Mesodermal cell (in vitro differentiated cells): ENCODE measurements around the gene GPBP1. TPM values are rescaled to one million over a fixed set of nuclear protein-coding genes. Genes with fewer than 3 reads are reported as not detected.

Experiments used
- H3K27ac ChIP-seq: 2 replicates; pipeline ENCODE4 v1.7.0; 2013; ENCODE audit warnings: mild to moderate bottlenecking, low read depth, low read length, moderate library complexity; ENCODE audit not compliant: severe bottlenecking
- H3K36me3 ChIP-seq: 2 replicates; pipeline ENCODE4 v1.7.1; 2013; ENCODE audit warnings: mild to moderate bottlenecking, low read length, moderate library complexity; ENCODE audit not compliant: control insufficient read depth, insufficient read depth
- H3K4me1 ChIP-seq: one replicate; pipeline ENCODE4 v1.7.1; 2013; ENCODE audit warnings: mild to moderate bottlenecking, low read length; ENCODE audit not compliant: insufficient read depth, control insufficient read depth, poor library complexity, severe bottlenecking
- H3K4me3 ChIP-seq: 2 replicates; pipeline ENCODE4 v1.7.0; 2013; ENCODE audit warnings: low read length, control low read depth, mild to moderate bottlenecking; ENCODE audit not compliant: insufficient read depth, poor library complexity, severe bottlenecking; ENCODE audit errors: extremely low read depth
- H3K9me3 ChIP-seq: 2 replicates; pipeline ENCODE4 v1.7.1; 2013; ENCODE audit warnings: mild to moderate bottlenecking, low read length, moderate library complexity; ENCODE audit not compliant: control insufficient read depth
- WGBS, 2 experiments: methylation state at CpG; one replicate each; pipeline ENCODE4 v1.1.5; 2013; ENCODE audit warnings: missing lambda C conversion rate in 2 of 2; ENCODE audit not compliant: insufficient coverage in 2 of 2; 5-methylcytosine and 5-hydroxymethylcytosine counted together
- polyA plus RNA-seq, 2 experiments: library from polyadenylated mRNA; stranded (reverse); fragments of 50-300 nt; gene quantifications; one replicate each; pipeline ENCODE4 v1.2.3, GENCODE V29; 2013

GPBP1 gene, protein sequence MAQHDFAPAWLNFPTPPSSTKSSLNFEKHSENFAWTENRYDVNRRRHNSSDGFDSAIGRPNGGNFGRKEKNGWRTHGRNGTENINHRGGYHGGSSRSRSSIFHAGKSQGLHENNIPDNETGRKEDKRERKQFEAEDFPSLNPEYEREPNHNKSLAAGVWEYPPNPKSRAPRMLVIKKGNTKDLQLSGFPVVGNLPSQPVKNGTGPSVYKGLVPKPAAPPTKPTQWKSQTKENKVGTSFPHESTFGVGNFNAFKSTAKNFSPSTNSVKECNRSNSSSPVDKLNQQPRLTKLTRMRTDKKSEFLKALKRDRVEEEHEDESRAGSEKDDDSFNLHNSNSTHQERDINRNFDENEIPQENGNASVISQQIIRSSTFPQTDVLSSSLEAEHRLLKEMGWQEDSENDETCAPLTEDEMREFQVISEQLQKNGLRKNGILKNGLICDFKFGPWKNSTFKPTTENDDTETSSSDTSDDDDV
- 68.5 TPM for polyA plus RNA-seq (2013, experiment 1 of 2)
- 78.7 TPM for polyA plus RNA-seq (2013, experiment 2 of 2)

DNA sequence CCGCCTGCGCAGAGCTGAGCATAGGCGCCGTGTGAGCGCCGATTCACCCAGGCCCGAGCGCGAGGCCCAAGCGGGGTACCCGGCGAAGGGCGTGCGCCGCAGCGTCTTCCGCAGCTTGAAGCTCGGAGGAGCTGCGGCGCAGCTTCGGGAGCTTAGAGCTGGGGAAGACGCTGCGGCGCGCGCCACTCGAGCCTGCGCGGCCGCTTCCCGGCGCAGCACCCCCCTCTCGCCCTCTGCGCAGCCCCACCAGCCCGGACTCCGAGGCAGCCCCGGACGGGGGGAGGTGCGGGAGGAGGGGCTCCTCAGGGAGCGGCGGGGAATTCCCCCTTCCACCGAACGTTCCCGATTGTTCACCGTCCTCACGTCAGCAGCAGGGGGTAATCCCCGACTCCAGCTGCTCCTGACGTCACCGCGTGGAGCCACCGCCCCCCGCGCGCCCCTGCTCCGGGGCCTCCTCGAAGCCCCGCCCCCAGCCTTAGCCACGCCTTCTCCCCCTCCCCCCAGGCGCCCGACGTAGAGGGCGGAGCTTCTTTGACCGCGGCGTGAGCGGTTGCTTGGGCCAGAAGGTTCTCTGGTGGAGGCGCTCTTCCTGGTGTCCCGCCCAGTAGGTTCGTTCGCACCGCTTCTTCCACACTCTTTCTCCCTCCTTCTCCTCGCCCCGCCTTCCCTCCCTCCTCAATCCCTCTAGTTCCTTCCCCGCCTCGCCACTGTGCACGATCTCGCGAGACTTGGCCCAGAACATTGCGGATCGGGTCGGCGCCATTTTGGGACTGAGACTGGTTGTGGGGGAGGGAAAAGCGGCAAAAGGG is at the start of gene GPBP1:
Gene GPBP1 (plus strand): TSS at position 741 of the 809 bp plus-strand sequence. CDS start 40,072 bp downstream, outside the sequence.
- Histone ChIP-seq H3K4me3 (peak within 1 kb of the TSS; percentile 97), H3K9me3 (no peaks in the 10 kb centered on the region), H3K27ac (peak within 1 kb of the TSS; percentile 99), H3K4me1 (peaks cover 7% of the 10 kb centered on the region), H3K36me3 (peaks cover 20% of the 10 kb centered on the region)
- 0% methylated on average over 37 to 40 of the region's 83 CpGs for WGBS, 2 experiments

DNA sequence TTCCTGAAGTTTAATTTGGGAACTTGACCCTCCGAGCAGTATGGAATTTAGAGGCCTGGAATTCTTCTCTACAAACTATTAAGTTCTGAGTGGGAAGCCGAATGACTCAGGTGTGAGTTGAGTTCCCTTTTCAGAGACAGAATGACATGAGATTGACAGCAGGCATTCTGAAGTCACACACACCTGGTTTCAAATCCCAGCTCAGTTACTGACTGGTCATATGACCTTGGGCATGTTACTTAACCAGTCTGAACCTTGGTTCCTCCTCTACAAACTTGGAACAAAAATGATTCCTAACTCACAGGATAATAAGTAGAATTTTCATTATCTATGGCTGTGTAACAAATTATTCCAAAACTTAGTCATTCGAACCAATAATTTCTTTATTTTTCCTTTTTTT is 45.5 kb upstream of the GPBP1 start:
- Histone ChIP-seq H3K4me3 (no peak overlapping the region), H3K36me3 (no peaks in the 10 kb centered on the region), H3K4me1 (no peaks in the 10 kb centered on the region), H3K9me3 (peaks cover 2% of the 10 kb centered on the region), H3K27ac (no peak overlapping the region)
- WGBS, 2 experiments = 86 to 100% methylated on average over 1 of the region's 3 CpGs

- WGBS, 2 experiments = 83 to 88% methylated on average over 1 of the region's 2 CpGs
Measured at GRCh38 chr5:57133574-57133973, 40.3 kb upstream of the GPBP1 start.

DNA sequence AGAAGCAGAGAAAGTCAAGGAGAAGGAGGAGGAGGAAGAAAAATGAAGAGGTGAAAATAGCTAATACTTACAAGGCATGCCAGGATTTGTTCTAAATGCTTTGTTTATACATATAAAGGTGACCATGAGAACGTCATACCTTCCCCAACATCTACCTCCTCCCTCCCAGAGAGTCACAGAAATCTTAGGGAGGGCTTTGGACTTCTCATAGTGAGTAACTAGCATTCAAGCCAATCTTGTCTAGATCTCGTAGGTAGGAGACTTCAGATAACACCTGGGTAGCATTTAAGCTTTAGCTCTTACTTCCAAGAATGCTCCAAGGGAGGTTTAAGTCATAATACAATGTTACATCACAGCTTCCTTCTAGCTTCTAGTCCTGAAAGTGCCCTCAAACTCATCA is 36.5 kb upstream of the GPBP1 start:
- Histone ChIP-seq H3K27ac (no peak overlapping the region), H3K9me3 (no peaks in the 10 kb centered on the region), H3K4me1 (no peaks in the 10 kb centered on the region), H3K4me3 (no peak overlapping the region), H3K36me3 (no peaks in the 10 kb centered on the region)
- 100% methylated on average over 1 of the region's 2 CpGs; no CpG with 5 or more reads in 1 of the 2 experiments for WGBS, 2 experiments

More at GRCh38 chr5:57133574-57133973, 40.3 kb upstream of the GPBP1 start:
- H3K36me3 ChIP-seq = no peaks in the 10 kb centered on the region
- no peaks in the 10 kb centered on the region for H3K9me3 ChIP-seq
- no peaks in the 10 kb centered on the region for H3K4me1 ChIP-seq
- no peak overlapping the region for H3K4me3 ChIP-seq
- H3K27ac ChIP-seq = no peak overlapping the region

DNA sequence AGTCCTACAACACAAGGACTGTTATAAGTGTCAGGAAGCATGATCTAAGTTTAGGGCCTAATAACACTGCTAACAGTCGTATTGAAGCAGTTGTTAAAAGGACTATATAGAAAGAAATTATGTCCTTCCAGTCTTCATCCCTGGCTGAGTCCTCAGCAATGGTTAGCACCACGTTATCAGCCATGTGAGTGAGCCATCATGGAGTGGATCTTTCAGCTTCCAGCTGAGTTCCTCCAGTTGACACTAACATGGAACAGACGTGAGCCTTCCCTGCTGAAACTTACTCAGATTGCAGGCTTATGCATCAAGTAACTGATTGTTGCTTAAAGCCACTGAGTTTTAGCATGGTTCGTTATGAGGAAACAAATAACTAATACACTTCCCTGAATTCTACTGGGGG is 21.5 kb upstream of the GPBP1 start:
- H3K36me3 ChIP-seq = no peaks in the 10 kb centered on the region
- no peak overlapping the region for H3K27ac ChIP-seq
- WGBS, 2 experiments = 83 to 92% methylated on average over 2 of the region's 4 CpGs
- peaks cover 2% of the 10 kb centered on the region for H3K9me3 ChIP-seq
- no peak overlapping the region for H3K4me3 ChIP-seq
- no peaks in the 10 kb centered on the region for H3K4me1 ChIP-seq

DNA sequence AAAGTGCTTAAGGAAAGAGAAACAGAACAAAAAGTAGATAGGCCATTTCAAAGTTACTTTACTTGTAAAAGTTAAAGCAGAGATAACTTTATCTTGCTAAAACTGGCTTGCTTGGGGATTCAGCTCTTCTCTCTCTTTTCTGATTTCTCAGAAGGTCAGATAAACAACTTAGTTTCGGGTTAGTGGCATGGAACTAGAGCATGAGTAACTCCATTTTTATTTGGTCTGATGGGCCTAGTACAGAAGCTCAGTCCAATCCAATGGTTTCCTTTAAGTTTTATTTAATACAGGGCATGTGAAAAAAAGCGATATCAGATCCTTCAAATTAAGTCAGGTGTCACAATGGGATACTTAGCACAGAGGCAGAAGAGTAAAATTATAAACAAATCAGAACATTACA is 18.8 kb upstream of the GPBP1 start:
- H3K9me3 ChIP-seq = peaks cover 7% of the 10 kb centered on the region
- no CpG with 5 or more reads among the region's 2 CpGs for WGBS, 2 experiments
- no peaks in the 10 kb centered on the region for H3K36me3 ChIP-seq

DNA sequence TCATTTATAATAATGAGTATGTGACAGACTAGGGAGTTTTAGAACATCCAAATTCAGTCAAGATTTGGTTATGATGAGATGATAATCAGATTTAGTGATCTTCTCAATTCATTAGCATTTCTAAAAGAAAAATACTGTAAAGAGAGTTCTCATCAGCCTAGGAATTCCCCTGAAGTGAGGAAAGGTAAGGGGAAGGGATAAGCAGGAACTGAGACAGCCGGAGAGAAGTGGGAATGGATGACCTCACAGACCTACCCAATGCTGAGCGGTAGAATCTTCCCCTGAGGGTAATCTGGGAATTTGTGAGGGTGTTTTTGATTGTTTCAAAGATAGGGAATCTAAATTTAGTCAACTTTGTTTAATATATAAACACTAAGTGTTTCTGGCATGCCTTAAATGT is 16.7 kb upstream of the GPBP1 start:
- WGBS, 2 experiments = 90 to 100% methylated on average over 1 to 2 of the region's 2 CpGs
- Histone ChIP-seq H3K36me3 (no peaks in the 10 kb centered on the region), H3K4me1 (no peaks in the 10 kb centered on the region), H3K9me3 (peaks cover 7% of the 10 kb centered on the region), H3K4me3 (no peak overlapping the region), H3K27ac (no peak overlapping the region)

More for the DNA sequence above, 18.8 kb upstream of the GPBP1 start:
- Histone ChIP-seq H3K27ac (no peak overlapping the region), H3K4me3 (no peak overlapping the region), H3K4me1 (no peaks in the 10 kb centered on the region)

DNA sequence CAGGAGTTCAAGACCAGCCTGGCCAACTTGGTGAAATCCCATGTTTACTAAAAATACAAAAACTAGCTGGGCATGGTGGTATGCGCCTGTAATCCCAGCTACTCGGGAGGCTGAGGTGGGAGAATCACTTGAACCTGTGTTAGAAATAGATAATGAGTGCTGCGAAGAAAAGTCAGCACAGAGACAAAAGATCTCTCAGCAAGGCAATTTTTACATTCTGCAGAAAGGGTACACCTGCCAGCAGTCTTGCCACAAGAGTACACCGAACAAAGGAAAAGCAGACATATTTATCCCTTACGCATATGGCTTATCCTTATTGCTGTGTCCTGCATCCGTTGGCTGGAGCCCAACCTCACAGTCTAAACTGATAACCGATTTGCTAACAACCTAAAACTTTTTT is 16.2 kb upstream of the GPBP1 start:
- H3K36me3 ChIP-seq = no peaks in the 10 kb centered on the region
- WGBS, 2 experiments = 95 to 100% methylated on average over 2 to 7 of the region's 7 CpGs
- peaks cover 7% of the 10 kb centered on the region for H3K9me3 ChIP-seq
- H3K27ac ChIP-seq = no peak overlapping the region
- no peaks in the 10 kb centered on the region for H3K4me1 ChIP-seq
- no peak overlapping the region for H3K4me3 ChIP-seq

DNA sequence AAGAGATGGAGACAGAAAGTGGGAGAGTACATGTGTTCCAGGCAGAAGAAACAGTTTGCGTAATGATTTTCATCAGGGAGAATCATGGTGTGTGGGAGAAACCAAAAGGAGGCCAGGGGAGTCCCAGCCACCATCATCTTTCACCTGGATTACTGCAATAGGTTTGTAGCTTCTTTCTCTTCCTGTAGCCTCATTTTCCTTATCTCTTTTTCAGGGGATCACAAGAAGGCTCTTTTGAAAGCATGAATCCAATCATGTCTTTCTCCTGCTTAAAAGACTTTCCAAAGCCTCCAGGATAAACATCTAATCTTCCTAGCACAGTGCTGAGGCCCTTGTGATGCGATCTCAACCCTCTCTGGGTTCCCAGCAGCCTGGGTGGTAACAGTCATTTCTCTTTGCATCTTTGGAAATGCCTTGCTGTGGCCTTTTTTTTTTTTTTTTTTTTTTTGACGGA is 10.3 kb upstream of the GPBP1 start:
- Histone ChIP-seq H3K4me3 (no peak overlapping the region), H3K27ac (no peak overlapping the region), H3K4me1 (no peaks in the 10 kb centered on the region), H3K9me3 (no peaks in the 10 kb centered on the region), H3K36me3 (no peaks in the 10 kb centered on the region)
- WGBS, 2 experiments = 79 to 96% methylated on average over 2 of the region's 3 CpGs

GRCh38 chr5:57164124-57164523 is 9.7 kb upstream of the GPBP1 start:
- Histone ChIP-seq H3K36me3 (no peaks in the 10 kb centered on the region), H3K27ac (no peak overlapping the region), H3K9me3 (no peaks in the 10 kb centered on the region), H3K4me3 (no peak overlapping the region), H3K4me1 (no peaks in the 10 kb centered on the region)
- 83 to 91% methylated on average over 6 to 7 of the region's 8 CpGs for WGBS, 2 experiments
